B cell (primary cell): ENCODE data around the gene LRG1.

ENCODE experiments used
- CTCF ChIP-seq: fragments of 200-600 bp; IDR thresholded peaks from one replicate; pipeline ENCODE4 v1.8.0; 2022; ENCODE audit warnings: antibody characterized with exemption, mild to moderate bottlenecking
- EZH2 ChIP-seq: IDR thresholded peaks from 2 replicates; pipeline ENCODE4 v1.6.1; 2012; ENCODE audit warnings: borderline replicate concordance, low read depth, mild to moderate bottlenecking, moderate library complexity, low read length; ENCODE audit not compliant: insufficient read depth, poor library complexity, severe bottlenecking

- TF ChIP-seq CTCF: no peak
- TF ChIP-seq EZH2: peak; percentile 51
Measured at GRCh38 chr19:4583961-4584669, 44.3 kb upstream of the LRG1 start.
